HUES6 (cell line): Measurements from ENCODE around the gene LDHAL6B.

Experiments
- H3K27ac ChIP-seq: 2 replicates; pipeline ENCODE4 v1.7.0; 2013; ENCODE audit warnings: low read depth, mild to moderate bottlenecking, low read length, inconsistent platforms
- H3K27me3 ChIP-seq: 2 replicates; pipeline ENCODE4 v1.6.1; 2013; ENCODE audit warnings: low read length; ENCODE audit not compliant: control insufficient read depth, insufficient read depth
- H3K36me3 ChIP-seq: 2 replicates; pipeline ENCODE4 v1.6.1; 2013; ENCODE audit warnings: low read length; ENCODE audit not compliant: control insufficient read depth, insufficient read depth
- H3K4me1 ChIP-seq: 2 replicates; pipeline ENCODE4 v1.6.1; 2013; ENCODE audit warnings: low read length; ENCODE audit not compliant: control insufficient read depth, insufficient read depth
- H3K4me3 ChIP-seq: 2 replicates; pipeline ENCODE4 v1.5.1; 2013; ENCODE audit warnings: low read depth, low read length
- H3K9ac ChIP-seq: one replicate; pipeline ENCODE4 v1.6.1; 2013; ENCODE audit warnings: mild to moderate bottlenecking, low read length
- H3K9me3 ChIP-seq: 2 replicates; pipeline ENCODE4 v1.6.1; 2013; ENCODE audit warnings: low read depth, low read length; ENCODE audit not compliant: control insufficient read depth, insufficient read depth

The LDHAL6B gene

DNA sequence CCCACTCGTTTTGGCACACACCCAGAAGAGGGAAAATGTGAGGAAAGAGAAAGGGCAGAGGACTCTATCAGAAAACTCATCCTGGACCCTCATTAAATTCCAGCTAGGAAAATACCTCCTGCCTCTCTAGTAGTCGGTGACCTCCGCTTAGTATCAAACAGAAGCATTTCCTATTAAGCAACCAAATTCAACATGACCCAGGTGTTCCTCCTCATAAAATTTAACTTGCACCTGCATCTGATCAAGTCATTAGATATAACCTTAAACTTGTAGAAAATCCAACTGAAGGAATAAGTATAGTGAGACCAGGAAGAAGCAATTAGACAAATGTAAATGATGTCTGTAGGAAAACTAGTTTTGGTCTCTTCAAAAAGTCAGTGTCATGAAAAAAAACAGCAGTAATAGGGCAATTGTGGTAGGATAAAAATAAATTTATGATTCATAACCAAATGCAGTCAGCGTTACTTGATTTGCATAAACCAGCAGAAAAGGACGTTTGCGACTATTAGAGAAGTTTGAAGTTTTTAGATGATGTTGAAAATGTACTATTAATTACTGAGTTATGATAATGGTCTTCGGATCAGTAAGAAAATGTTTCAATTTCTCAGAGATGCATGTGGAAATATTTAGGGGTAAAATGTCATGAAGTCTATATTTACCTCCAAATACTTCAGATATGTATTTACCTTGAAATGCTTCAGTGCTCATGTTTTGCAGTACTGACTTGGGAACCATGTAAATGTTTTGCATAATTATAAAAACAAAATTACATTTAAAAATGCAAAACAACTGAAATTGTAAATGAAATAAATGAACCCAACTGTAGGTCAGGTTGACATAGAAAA is 44.6 kb downstream of the LDHAL6B start:
- Histone ChIP-seq H3K9ac (no peak overlapping the region), H3K27ac (no peak overlapping the region), H3K36me3 (peaks cover 13% of the 10 kb centered on the region), H3K9me3 (no peaks in the 10 kb centered on the region), H3K4me3 (no peak overlapping the region), H3K27me3 (no peaks in the 10 kb centered on the region), H3K4me1 (no peaks in the 10 kb centered on the region; the same call in 1 of the 2 replicates)

DNA sequence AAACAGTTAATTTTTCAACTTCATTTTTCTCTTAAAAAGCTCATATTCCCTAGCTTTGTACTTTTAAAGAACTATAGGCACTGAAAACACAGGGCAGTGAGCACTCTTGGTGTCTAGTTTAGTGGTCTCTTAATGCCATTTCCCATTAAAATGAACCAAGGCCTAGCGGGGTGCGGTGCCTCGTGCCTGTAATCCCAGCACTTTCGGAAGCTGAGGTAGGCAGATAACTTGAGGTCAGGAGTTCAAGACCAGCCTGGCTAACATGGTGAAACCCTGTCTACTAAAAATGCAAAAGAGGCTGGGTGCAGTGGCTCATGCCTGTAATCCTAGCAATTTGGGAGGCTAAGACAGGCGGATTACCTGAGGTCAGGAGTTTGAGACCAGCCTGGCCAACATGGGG is 45.5 kb downstream of the LDHAL6B start:
- H3K27ac ChIP-seq = no peak overlapping the region
- H3K4me3 ChIP-seq = no peak overlapping the region
- H3K27me3 ChIP-seq = no peaks in the 10 kb centered on the region
- no peaks in the 10 kb centered on the region for H3K9me3 ChIP-seq
- H3K4me1 ChIP-seq = no peaks in the 10 kb centered on the region; the same call in 1 of the 2 replicates
- peaks cover 15% of the 10 kb centered on the region for H3K36me3 ChIP-seq
- no peak overlapping the region for H3K9ac ChIP-seq

DNA sequence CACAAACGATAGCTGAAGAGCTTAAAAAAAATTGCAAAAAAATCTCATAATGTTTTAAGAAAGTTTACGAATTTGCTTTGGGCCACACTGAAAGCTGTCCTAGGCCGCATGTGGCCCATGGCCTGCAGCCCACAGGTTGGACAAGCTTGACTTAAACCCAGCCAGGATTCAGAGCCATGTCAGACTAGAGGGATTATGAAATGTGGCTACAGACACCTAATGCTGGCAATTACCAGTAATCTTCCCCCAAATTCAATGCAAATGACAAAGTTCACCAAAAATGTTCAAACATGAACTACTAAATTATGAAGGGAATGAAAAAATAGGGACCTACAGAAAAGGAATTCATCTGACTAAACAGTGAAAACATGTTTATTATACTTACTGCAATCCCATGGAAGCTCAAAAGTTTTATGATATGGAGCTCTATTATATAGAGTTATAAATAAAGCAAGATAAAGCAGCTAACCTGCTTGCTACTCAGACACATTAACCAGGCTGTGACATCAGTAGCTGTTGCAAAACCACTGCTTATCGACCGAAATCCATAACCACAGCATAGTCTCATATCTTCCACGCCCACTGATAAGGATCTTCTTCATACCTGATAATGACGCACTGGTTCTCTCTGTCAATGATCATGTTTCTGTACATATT is 49.2 kb downstream of the LDHAL6B start:
- no peaks in the 10 kb centered on the region for H3K9me3 ChIP-seq
- no peak overlapping the region for H3K9ac ChIP-seq
- no peaks in the 10 kb centered on the region for H3K27me3 ChIP-seq
- H3K36me3 ChIP-seq = peaks cover 18% of the 10 kb centered on the region
- no peak overlapping the region for H3K4me3 ChIP-seq
- H3K4me1 ChIP-seq = no peaks in the 10 kb centered on the region
- H3K27ac ChIP-seq = no peak overlapping the region

DNA sequence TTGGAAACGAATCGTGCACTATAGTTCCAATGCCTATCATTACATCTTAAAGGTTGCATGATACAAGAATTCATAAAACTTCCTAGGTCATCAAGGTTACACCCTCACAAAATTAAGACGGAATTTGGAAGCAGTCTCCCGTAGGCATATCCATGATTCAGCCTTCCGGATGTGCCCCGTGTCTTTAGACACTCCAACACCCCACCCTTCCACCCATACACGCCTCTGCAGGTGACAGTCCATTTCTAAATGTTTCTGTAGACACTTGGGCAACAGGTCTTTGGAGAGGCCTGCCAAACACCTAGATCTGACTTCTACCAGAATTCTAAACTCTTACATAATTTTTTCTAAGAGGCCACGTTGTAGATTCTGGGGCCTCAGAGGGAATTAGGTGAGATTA is 49.8 kb downstream of the LDHAL6B start:
- no peak overlapping the region for H3K27ac ChIP-seq
- peaks cover 18% of the 10 kb centered on the region for H3K36me3 ChIP-seq
- H3K4me1 ChIP-seq = no peaks in the 10 kb centered on the region
- H3K9me3 ChIP-seq = no peaks in the 10 kb centered on the region
- no peaks in the 10 kb centered on the region for H3K27me3 ChIP-seq
- no peak overlapping the region for H3K9ac ChIP-seq
- H3K4me3 ChIP-seq = no peak overlapping the region

DNA sequence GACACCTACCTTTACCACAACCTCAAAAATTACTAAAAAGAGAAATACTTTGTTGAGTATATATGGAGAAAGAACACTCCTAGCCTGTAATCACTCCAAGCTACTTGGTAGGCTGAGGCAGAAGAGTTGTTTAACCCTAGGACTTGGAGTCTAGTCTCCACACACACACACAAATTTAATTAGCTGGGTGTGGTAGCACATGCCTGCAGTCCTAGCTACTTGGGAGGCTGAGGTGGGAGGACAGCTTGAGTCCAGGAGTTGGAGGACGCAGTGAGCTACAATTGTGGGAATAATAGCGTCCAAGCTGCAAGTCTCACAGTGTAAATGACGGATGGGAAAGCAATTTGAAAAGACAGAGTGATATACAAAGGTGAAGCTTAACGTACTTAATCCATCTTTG is 50.5 kb downstream of the LDHAL6B start:
- H3K27ac ChIP-seq = no peak overlapping the region
- no peaks in the 10 kb centered on the region for H3K4me1 ChIP-seq
- no peaks in the 10 kb centered on the region for H3K9me3 ChIP-seq
- no peak overlapping the region for H3K9ac ChIP-seq
- H3K4me3 ChIP-seq = no peak overlapping the region
- H3K36me3 ChIP-seq = peaks cover 18% of the 10 kb centered on the region
- H3K27me3 ChIP-seq = no peaks in the 10 kb centered on the region
